CD4-positive, alpha-beta T cell treated with Interleukin-6 for 4 hours (primary cell): ENCODE measurements around the gene MBOAT2.

Source experiments
- DNase-seq: peaks from one replicate; pipeline ENCODE4 v3.0.0-alpha.2; 2020; ENCODE audit warnings: mixed read lengths

The MBOAT2 gene

DNA sequence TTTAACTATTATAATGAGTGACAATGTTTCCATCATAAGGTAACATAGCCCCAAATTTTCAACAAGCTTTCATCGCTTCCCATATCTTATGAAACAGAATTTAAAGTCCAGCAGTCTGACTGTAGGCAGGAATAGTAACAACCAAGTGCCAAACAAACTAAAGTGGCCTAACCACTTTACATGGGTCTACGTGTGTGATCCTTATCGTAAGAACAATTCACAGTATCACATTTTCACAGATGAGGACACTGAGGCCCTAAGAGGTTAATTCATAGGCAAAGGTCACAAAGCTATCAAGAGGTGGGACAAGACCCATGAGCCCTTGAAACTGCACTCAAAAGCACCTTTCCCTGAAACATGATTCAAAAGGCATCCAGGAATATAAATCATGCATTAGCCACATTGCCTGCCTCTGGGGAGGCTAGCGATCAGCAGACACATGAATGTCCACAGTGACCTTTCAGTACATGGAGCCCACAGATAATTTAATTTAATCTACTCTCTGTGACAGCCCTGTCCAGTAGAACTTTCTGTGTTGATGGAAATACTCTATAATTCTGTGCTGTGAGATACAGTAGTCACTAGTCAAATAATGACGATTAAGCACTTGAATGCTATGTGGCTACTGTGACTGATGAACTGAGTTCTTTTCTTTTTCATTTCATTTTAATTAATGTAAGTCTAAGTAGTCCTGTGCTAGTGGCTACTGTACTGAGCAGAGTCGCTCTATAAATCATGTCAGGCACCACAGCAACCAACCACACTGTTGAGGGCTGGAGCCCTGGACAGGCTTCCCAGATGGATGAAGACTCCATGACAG, 196.4 kb downstream of the MBOAT2 start:
- no peak for DNase-seq

DNA sequence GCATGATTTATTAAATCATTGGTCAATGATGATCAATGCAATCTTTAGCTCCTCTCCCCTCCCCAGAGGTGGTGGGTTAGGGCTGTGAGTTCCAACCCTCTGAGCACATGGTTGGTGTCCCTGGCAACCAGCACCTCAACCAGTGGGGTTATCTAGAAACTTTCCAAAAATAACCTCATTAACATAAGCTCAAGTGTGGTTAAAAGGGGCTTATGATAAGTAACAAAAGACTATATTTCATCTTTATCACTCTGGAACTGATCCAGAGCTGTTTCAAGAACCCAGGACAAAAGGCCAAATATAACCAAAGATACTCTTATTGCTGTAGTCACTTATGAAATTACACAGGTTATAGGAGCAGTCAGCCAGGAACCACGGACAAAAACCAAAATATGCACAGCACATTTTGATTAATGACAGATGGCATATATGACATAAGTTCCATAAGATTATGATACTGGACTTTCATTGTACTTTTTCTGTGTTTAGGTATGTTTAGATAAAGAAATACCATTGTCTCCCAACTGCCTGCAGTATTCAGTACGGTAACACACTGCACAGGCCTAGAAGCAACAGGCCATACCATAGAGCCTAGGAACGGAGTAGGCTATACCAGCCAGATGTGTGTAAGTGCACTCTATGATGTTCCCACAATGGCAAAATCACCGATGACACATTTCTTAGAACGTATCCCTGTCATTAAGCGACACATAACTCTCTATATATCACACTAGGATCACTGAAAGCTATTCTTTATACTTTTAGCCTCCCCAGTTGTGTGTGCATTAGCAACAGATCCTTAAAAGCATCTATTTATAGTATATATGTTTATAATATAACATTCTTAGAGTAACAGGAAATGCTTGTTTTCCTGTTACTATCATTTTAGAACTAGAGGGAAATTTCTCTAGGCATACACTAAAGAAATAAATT, 197.9 kb downstream of the MBOAT2 start:
- no peak for DNase-seq

DNA sequence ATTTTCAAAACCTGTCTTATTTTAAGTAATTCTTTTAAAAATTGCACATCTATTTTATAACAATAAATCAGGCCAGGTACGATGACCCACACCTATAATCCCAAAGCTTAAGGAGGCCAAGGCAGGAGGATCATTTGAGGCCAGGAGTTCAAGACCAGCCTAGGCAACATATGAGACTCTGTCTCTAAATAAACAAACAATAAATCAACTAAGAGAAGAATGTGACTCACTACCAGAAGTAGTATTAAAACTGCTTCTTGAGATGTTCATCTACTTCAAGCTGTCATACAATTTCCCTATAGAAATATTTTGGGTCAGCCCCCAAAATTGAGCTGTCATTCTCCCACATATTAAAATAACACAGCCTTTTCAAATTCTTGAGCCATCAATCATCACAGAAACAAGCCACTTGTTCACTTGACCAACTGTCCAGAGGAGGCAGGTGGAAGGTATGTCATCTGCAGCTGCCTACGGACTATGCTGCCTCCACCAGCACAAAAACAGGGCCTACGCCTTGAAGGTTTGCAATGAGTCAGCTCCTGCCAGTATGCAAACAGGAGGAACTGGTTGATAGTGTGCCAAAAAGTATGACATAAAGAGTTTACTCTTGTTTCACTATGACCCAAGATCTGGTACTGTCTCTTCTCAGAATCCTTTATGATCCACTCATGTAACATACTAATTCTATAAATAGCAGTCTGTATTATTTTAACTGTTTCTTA, 199.7 kb downstream of the MBOAT2 start:
- no peak for DNase-seq

DNA sequence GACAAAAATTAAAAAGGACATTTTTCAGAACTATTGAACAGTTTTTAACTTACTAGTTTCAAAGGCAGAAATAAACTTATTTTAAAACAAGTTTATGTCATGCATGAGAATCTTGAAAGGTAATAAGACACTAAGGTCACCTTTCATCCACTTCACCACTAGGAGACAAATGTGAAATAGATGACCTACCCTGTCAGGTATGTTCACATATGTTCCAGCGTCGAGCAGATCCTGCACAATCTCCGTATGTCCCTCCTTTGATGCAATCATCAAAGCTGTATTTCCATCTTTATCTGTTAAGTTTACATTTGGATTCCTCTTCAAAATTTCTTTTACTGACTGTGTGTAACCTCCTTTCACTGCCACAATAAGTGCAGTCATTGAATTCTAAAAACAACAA, 200.7 kb downstream of the MBOAT2 start:
- DNase-seq: no peak
